Stimulated activated CD4-positive, alpha-beta T cell treated with anti-CD3 and anti-CD28 coated beads, Interleukin-1b, Interleukin-23, amount 100 ng/mL, for 4 hours (primary cell): ENCODE data around the gene ZC3HAV1.
"Not testable (repeated sequence)": the region's sequence is repeated elsewhere in the genome, so short reads cannot be mapped to it uniquely, and the experiment has no call there.

ENCODE experiments used
- DNase-seq, 2 donors: peaks; one replicate each; pipeline ENCODE4 v3.0.0-alpha.2; 2020; ENCODE audit warnings: low read depth in 2 of 2

Gene ZC3HAV1

GRCh38 chr7:139112741-139113250, 3.3 kb upstream of the ZC3HAV1 start:
- DNase-seq: no peak

GRCh38 chr7:139112316-139112715, 2.8 kb upstream of the ZC3HAV1 start:
- no peak for DNase-seq

DNA sequence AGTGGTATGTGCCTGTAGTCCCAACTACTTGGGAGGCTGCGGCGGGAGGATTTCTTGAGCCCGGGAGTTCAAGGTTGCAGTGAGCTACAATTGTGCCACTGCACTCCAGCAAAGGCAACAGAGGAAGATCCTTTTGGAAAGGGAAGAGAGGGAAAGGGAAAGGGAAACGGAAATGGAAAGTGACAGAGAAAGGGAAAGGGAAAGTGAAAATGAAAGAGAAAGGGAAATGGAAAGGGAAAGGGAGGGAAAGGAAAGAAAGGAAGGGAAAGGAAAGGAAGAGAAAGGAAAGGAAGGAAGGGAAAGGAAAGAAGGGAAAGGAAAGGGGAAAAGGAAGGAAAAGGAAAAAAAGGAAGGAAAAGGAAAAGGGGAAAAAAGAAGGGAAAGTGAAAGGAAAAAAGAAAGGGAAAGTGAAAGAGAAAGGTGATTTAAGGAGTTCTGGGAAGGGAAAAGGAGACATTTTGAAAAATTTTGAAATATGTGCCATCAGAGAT, 2.3 kb upstream of the ZC3HAV1 start:
- no peak for DNase-seq

DNA sequence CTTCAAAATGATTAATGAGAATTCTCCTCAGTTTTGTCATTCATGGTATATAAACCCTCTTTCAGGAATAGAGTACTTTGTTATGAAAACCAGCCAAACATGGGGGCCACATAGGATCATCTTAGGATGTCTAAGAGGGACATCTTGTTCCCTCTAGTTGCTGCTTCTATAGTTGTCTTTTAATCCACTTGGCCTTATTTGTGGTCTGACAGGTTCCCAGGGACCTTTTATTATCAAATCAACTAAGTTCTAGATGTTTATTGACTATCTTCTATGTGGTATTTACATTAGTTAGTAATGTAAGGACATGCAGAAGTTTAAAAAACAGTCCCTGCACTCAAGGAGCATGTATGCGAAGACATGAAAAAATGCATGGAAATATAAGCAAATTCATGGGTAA, 1.6 kb upstream of the ZC3HAV1 start:
- no peak for DNase-seq

DNA sequence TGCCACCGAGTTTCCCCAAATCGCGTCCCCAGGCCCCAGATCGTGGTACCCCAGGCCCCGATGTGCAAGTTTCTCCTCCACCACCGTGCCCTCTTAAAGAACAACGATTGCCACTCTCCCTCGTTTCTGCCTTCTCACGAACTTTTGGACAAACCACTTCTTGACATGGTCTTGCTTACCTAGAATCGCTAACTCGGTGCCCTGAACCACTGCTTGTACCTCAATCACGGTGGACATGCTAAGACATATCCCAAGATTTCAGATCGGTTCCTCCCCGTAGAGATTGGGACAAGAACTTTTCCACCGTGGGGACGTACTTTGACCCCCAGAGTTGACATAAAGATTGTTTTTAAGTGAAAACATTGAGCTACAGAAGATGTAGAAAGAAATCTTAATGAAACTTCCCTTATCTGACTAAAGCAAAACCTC, 477 bp upstream of the ZC3HAV1 start:
- DNase-seq: no peak

DNA sequence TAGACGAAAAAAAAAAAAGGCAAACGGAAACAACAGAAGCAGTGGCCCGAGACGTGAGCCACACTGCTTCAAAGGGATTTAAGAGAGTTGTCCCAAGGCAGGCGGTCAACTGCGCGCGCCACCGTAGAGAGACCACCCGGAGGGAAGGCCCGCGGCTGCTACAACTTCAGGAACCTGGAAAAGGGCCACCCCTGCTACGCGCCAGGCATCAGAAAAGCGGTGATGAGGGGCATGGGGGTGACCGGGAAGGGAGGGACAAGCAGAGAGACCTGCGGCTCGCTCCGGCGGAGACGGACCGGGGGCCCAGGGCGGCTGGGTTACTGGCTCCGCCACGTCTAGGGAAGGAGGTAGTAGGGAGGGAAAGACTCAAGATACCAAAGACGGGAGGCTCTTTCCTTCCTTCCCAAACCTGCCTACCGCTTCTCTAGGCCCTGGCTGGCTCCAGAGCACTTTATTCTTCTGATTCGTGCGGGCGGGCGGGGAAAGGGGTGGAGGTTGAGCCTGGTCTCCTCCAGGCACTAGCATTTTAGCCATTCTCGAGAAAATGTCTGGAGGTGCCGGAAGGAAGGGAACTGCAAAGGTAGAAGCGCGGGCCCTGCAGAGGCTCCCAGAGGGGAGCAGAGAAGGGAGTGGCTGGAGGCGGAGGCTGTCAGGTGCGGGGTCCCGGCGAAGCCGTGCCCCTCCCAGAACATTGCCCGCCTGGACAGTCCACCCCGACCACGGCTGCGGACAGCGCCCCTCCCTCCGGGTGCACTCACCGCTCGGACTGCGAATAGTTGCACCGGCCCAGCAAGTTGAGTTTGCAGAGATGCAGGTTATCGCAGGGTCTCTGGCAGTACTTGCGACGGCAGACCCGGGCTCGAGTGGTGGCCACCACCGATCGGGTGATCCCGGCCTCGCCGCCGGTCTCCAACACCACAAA, 993 bp downstream of the ZC3HAV1 start:
- DNase-seq: no peak

DNA sequence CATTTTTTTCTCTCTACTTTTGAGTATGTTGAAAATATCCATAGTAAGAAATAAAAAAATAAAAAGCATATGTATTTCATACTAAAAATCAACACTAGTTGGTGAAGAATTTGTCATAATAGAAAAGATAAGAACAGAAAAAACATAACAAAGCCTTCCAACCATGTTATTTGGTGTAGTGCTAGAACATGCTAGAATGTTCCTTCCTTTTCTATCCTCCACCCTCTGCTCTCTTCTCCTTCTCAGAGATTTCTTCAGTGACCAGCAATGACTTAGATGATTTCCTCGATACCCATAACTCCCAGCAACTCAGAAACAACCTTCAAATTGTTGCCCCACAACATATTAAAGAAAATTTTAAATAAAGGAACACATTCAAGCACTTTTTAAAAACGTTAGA, 2.6 kb downstream of the ZC3HAV1 start:
- no peak for DNase-seq

DNA sequence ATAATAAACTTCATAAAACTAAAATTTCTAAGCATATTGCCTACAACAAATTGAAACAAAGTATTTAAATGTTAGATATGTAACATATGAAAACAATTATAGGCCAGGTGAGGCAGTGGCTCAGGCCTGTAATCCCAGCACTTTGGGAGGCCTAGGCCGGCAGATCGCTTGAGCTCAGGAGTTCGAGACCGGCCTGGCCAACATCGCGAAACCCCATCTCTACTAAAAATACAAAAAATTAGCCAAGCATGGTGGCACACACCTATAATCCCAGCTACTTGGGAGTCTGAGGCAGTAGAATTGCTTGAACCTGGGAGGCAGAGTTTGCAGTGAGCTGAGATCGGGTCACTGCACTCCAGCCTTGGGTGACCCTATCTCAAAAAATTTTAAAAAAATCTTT, 3.3 kb downstream of the ZC3HAV1 start:
- DNase-seq: not testable (repeated sequence)

GRCh38 chr7:139105484-139105883, 4.0 kb downstream of the ZC3HAV1 start:
- no peak for DNase-seq

DNA sequence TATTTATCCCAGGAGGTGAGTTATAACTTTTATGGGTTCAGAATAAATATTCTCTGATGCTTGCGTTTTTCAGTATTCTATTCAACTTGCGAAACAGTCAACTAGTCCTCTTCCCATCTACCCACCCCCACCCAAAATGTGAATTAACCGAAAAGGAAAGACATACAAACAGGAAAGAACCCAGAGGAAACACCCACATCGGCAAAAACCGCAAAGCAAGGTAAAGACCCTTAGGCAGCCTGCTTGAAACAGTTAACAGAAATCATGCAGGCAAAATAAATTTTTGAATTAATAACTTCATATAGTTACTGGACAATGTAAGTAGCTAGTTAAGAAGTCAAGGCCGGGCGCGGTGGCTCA, 5.4 kb downstream of the ZC3HAV1 start:
- no peak for DNase-seq

GRCh38 chr7:139103057-139103815, 6.3 kb downstream of the ZC3HAV1 start:
- no peak for DNase-seq

- DNase-seq: not testable (repeated sequence)
These were observed 7.8 kb downstream of the ZC3HAV1 start for GRCh38 chr7:139101637-139102158.

DNA sequence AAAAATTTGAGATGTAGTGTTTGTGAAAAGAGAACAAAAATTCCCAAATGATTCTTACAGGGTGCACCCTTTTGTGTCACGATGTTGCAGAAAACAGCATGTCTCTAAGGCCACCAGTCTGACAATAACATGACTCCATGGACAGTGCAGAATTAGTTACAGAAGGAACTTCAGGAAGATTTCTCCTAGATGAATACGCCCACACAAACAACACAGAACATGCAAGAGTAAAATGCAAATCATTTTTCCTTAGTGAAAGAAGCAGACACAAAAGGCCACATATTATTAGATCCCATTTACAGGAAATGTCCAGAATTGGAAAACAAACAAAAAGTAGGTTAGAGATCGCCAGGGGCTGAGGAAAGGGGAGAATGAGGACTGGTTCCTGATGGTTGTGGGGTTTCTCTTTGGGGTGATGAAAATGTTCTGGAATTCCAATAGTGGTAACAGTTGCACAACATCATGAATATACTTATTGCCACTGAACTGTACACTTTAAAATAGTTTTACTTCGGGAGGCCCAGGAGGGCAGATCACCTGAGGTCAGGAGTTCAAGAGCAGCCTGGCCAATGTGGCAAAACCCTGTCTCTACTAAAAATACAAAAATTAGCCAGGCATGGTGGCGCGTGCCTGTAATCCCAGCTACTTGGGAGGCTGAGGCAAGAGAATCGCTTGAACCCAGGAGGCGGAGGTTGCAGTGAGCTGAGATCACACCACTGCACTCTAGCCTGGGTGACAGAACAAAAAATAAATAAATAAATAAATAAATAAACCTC, 10.2 kb downstream of the ZC3HAV1 start:
- no peak for DNase-seq

DNA sequence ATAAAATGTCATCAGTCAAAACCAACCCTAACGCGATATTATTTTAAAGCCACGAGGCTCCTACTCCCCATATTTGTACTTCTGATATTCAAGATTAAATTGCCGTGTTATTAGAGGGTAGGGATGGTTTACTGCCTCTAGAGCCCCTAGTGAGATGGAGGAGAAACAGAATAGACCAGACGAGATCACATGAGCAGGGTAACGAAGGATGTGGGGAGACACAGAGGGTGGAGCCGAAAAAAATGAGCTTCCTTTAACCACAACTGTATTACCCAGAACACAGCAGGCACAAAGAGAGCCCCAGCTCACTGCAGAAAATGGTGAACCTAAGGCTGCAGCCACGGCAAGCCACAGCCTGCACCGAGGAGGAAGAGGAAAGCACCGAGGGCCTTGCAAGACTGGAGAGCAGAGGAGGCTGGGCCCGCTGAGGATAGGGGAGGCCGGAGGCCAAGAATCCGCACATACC, 14.3 kb downstream of the ZC3HAV1 start:
- DNase-seq: peak in 1 of 2 donors; percentile 44

DNA sequence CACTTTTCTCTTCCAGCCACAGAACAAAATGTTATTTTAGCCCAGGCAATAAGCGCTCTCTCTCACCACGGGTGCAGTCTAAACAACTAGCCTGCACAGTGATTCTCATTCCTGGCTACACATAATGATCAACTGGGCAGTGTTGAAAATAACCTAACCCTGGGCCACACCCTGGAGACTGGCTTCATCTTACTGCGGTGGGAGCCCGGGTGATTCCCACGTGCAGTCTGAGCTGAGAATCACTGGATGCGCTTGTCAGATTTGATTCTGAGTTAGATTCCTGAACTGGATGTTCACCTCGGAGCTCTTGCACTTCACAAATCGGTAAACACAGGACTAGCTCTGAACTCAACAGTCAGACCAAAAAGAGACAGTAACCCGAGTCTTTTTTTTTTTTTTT, 14.9 kb downstream of the ZC3HAV1 start:
- DNase-seq: no peak

- no peak for DNase-seq
These were observed 15.5 kb downstream of the ZC3HAV1 start for GRCh38 chr7:139094030-139094429.

DNA sequence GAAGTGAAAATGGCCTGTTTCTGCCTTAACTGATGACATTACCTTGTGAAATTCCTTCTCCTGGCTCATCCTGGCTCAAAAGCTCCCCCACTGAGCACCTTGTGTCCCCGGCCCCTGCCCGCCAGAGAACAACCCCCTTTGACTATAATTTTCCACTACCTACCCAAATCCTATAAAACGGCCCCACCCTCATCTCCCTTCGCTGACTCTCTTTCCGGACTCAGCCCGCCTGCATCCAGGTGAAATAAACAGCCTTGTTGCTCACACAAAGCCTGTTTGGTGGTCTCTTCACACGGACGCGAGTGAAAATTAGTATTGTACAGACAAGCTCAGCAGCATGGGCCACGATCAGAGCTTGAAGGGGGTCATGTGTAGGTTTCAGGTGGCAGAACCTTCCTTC, 16.0 kb downstream of the ZC3HAV1 start:
- not testable (repeated sequence) for DNase-seq

DNA sequence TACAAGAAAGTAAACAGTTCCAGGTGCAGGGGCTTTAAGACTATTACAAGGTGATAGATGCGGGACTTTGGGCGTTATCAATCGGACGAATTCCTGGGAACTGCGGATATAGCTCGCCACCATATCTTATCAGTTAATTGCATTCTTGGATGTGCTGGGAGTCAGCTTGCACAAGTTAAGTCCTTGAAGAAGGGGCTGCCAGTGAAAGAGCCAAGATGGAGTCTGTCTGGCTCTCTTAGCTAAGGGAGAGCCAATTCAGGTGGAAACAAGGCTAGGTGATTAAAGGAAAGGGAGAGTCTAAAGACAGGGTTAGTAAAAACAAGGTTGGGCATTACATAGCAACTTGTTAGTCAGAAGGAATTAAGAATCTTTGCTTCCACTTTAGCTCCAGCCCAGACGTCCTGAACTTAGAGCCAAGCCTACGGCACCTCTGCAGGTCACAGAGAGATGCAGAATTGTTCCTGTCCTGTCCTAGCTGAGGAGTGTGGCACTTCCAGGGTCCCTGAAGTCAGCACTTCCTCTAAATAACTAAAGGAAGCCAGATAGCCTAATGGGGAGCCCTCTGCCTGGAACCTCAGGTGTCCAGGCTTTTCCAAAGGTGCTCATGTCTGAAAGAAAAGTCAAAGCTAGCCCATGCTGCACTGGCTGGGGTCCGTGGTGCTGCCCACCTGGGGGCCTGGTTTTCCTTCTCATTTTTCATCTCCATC, 17.3 kb downstream of the ZC3HAV1 start:
- DNase-seq: no peak

GRCh38 chr7:139091677-139091996, 17.9 kb downstream of the ZC3HAV1 start:
- DNase-seq: no peak

DNA sequence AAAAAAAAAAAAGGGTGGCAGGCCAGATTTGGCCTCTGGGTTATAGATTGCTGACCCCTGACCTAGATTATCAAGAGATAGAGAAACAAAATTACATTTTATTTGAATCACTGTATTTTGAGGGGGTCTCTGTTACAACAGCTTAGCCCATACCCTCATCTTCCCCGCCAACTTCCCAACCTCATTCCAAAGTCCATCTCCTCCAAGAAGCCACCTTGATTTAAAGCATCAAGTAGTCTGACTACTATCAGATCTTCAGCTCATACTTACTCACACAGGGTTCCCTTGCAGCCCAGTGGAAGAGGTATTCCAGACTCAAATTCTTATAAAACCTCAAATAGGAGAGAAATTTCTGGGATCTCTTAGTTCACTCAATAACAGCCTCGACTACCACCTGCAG, 20.4 kb downstream of the ZC3HAV1 start:
- no peak for DNase-seq

DNA sequence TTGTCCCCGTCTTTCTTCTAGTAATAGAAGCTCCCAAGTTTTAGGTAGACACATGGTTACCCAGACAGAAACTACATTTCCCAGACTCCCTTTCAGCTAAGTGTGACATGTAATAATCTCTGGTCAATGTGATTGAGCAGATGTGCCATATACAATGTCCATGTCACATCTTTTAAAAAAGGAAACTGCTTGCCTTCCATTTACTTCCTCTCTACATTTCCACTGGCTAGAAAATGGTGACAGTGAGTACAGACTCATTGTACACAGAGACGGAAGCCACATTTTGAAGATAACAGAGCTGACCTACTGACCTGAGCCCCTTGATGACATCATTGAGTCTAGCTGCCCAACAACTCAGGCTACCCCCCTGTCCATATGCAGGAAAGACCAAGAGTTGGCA, 21.3 kb downstream of the ZC3HAV1 start:
- no peak for DNase-seq
